Mesodermal cell (in vitro differentiated cells): ENCODE results near the gene CEP43.

Experiments
- H3K27ac ChIP-seq: 2 replicates; pipeline ENCODE4 v1.7.0; 2013; ENCODE audit warnings: mild to moderate bottlenecking, low read depth, low read length, moderate library complexity; ENCODE audit not compliant: severe bottlenecking
- H3K36me3 ChIP-seq: 2 replicates; pipeline ENCODE4 v1.7.1; 2013; ENCODE audit warnings: mild to moderate bottlenecking, low read length, moderate library complexity; ENCODE audit not compliant: control insufficient read depth, insufficient read depth
- H3K4me1 ChIP-seq: one replicate; pipeline ENCODE4 v1.7.1; 2013; ENCODE audit warnings: mild to moderate bottlenecking, low read length; ENCODE audit not compliant: insufficient read depth, control insufficient read depth, poor library complexity, severe bottlenecking
- H3K4me3 ChIP-seq: 2 replicates; pipeline ENCODE4 v1.7.0; 2013; ENCODE audit warnings: low read length, control low read depth, mild to moderate bottlenecking; ENCODE audit not compliant: insufficient read depth, poor library complexity, severe bottlenecking; ENCODE audit errors: extremely low read depth
- H3K9me3 ChIP-seq: 2 replicates; pipeline ENCODE4 v1.7.1; 2013; ENCODE audit warnings: mild to moderate bottlenecking, low read length, moderate library complexity; ENCODE audit not compliant: control insufficient read depth
- WGBS, 2 experiments: methylation state at CpG; one replicate each; pipeline ENCODE4 v1.1.5; 2013; ENCODE audit warnings: missing lambda C conversion rate in 2 of 2; ENCODE audit not compliant: insufficient coverage in 2 of 2; 5-methylcytosine and 5-hydroxymethylcytosine counted together

The CEP43 gene

DNA sequence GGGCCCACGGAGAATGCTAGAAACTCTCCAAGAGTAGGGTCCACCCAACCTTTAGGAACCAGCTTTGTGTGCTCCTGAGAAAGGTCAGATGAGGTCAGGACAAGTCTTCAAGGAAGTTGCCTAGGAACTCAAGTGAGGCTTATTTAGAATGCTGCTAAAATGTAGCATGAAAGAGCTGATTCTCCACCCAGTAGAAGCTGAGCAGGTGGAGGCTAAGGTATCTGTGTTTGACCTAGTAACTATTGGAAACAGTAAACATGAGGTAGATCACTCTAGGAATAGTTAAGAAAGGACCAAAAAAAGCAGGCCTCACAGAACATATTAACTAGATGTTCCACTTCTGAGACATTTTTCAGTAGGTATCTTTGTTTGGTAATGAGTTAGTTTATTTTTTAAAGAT lies 13.9 kb downstream of the CEP43 start:
- WGBS, 2 experiments: 50% methylated on average over 1 of the region's 1 CpG; no CpG with 5 or more reads in 1 of the 2 experiments
- Histone ChIP-seq H3K27ac (no peak overlapping the region), H3K4me3 (no peak overlapping the region), H3K9me3 (no peaks in the 10 kb centered on the region), H3K4me1 (no peaks in the 10 kb centered on the region), H3K36me3 (peaks cover 62% of the 10 kb centered on the region)

DNA sequence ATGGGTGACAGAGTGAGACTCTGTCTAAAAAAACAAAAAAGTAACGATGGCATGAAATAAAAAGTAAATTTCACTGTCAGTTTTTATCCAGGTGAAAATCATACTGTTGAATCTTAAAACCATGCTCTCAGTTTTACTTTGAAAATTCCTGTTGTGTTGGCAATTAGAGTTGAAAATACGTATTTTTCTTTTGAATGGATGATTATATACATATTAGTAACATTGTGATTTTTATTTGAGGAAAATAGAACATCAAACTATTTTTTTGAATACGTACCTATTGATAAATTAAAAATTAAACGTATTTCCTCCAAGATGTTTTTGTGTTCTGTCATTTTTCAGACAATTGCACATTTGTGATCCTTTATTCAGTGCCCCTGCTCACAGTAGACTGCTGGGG lies 14.7 kb downstream of the CEP43 start:
- WGBS, 2 experiments: 88 to 100% methylated on average over 1 to 2 of the region's 4 CpGs
- H3K9me3 ChIP-seq: no peaks in the 10 kb centered on the region
- H3K36me3 ChIP-seq: peaks cover 62% of the 10 kb centered on the region
- H3K27ac ChIP-seq: no peak overlapping the region
- no peak overlapping the region for H3K4me3 ChIP-seq
- H3K4me1 ChIP-seq: no peaks in the 10 kb centered on the region

DNA sequence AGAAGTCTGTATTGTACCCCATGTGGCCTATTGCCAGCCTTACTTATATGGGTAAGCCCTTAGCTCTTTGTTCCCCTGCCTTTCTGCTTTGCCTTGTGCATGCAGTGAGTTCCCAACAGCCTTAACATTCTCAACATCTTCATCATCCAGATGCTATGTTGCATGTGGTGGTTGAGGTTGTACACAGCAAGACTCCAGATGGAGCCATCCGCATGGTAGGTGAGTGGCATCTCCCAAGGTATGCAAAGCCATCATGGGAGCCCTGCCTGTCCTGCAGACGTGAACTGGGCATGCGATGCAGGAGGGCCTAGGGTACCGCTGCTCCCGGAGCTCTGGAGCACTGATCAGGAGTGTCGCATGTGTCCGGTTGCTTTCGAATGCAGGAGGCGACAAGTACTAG lies 16.1 kb downstream of the CEP43 start:
- 87 to 96% methylated on average over 2 to 4 of the region's 9 CpGs for WGBS, 2 experiments
- Histone ChIP-seq H3K9me3 (no peaks in the 10 kb centered on the region), H3K36me3 (peaks cover 64% of the 10 kb centered on the region), H3K4me3 (no peak overlapping the region), H3K27ac (no peak overlapping the region), H3K4me1 (no peaks in the 10 kb centered on the region)

DNA sequence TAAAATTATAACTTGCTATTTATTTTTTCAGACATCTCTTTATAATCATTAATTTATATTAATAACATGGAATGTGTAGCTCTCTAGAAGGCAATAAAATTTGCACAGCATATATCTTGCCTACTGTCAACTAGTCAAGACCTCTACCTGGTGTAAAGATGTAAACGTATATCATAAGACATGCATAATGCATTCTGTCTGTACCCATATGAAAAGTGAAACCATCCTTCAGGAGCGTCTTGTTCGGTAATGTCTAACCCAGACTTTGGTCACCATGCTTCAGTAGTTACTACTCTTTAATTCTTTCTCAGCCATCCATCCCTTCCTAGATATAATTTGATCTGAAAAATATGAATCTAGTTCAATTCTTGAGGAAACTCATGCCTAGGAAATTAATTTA lies 21.0 kb downstream of the CEP43 start:
- 94% methylated on average over 3 of the region's 3 CpGs; no CpG with 5 or more reads in 1 of the 2 experiments for WGBS, 2 experiments
- H3K4me1 ChIP-seq: no peaks in the 10 kb centered on the region
- H3K36me3 ChIP-seq: peaks cover 71% of the 10 kb centered on the region
- H3K9me3 ChIP-seq: no peaks in the 10 kb centered on the region
- no peak overlapping the region for H3K4me3 ChIP-seq
- no peak overlapping the region for H3K27ac ChIP-seq

- H3K27ac ChIP-seq: no peak overlapping the region
- peaks cover 90% of the 10 kb centered on the region for H3K36me3 ChIP-seq
- no peaks in the 10 kb centered on the region for H3K4me1 ChIP-seq
- H3K9me3 ChIP-seq: no peaks in the 10 kb centered on the region
- 79 to 90% methylated on average over 2 of the region's 3 CpGs for WGBS, 2 experiments
- H3K4me3 ChIP-seq: no peak overlapping the region
Observed at GRCh38 chr6:167027308-167027707, 28.1 kb downstream of the CEP43 start.

DNA sequence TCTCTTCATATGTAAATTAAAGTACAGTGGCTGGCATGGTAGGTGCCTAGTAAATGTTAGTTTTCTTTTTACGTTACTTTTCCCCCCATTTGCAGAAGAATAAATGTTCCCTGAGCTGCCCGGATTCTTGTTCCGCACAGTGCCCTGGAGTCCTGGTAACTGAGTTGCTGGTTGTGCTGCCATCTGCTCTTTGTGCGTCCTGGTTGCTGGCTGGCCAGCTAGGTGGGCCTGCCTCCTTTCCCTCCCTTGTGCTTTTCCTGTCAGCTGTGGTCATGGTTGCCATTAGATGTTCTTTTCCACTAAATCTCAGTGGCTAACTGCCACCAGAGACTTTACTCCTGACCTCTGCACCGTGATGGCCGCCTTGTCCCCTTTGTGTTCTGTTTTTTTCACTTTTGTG lies 28.6 kb downstream of the CEP43 start:
- 93 to 94% methylated on average over 5 of the region's 6 CpGs for WGBS, 2 experiments
- Histone ChIP-seq H3K27ac (no peak overlapping the region), H3K36me3 (peaks cover 85% of the 10 kb centered on the region), H3K4me1 (no peaks in the 10 kb centered on the region), H3K9me3 (no peaks in the 10 kb centered on the region), H3K4me3 (no peak overlapping the region)

DNA sequence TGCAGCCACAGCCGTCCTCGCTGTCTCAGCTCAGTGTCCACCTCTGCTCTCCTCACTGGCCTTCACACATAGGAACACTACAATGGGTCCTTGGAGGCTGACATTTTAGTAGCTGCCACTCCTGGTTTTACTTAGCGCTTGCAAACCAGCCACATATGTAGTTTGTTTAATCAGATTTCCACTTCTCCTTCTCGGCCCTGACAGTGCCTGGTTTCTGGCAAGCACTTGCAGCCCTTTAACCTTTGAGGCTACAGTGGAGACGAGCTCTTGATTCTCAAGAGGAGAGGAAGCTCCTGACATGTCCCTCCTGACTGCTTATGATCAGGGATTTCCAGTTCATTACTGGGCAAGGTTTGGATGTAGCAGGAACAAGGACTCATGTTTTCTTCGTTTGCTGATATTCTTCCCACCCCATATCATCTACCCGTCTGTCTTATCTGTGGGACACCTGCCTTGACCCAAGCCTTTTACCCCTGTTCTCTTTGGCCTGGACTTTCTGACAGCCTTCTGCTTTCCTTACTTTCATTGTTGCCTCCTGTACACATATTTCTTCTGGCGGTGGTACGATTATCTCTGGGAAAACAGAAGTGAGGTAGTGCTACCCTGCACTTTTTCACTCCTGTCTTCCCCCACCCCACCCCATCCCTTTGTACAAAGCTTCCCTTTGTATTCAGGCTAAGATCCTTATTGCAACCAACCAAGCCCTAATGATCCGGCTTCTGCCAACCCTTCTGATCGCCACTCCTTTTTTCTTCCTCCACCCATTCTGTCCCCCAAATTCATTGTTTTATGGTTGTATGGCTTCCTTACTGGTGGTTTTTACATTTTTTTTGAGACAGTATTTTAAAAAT lies 31.2 kb downstream of the CEP43 start:
- no peaks in the 10 kb centered on the region for H3K9me3 ChIP-seq
- no peaks in the 10 kb centered on the region for H3K4me1 ChIP-seq
- H3K4me3 ChIP-seq: no peak overlapping the region
- WGBS, 2 experiments: 96 to 98% methylated on average over 8 to 9 of the region's 11 CpGs
- H3K36me3 ChIP-seq: peaks cover 87% of the 10 kb centered on the region
- H3K27ac ChIP-seq: no peak overlapping the region

DNA sequence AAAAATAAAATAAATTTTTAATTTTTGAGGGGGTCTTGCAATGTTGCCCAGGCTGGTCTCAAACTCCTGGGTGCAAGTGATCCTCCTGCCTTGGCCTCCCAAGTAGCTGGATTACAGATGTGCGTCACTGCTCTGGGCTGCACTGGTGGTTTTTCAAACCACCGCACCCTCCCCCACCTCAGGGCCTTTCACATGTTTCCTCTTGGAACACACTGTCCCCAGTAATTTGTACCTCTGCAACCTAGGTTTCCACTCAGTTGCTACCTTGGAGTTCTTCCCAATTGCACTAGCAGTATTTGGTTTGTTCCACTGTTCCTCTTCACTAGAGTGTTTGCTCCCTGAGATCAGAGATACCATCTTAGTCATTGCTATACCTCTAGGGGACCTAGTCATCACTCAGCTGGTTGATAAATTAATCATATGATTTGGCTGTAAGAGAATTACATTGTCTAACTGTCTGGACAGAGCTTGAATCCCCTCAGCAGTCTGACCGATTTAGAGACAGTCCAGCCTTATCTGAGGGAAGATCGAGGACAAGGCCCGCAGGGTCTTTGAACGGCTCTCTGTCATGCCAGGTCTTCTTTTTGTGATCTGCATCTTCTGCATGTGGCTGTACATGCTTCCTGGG lies 32.0 kb downstream of the CEP43 start:
- WGBS, 2 experiments: 91 to 92% methylated on average over 5 to 6 of the region's 6 CpGs
- Histone ChIP-seq H3K9me3 (no peaks in the 10 kb centered on the region), H3K4me1 (no peaks in the 10 kb centered on the region), H3K4me3 (no peak overlapping the region), H3K27ac (no peak overlapping the region), H3K36me3 (peaks cover 87% of the 10 kb centered on the region)

- Histone ChIP-seq H3K4me1 (no peaks in the 10 kb centered on the region), H3K4me3 (no peak overlapping the region), H3K36me3 (peaks cover 78% of the 10 kb centered on the region), H3K27ac (no peak overlapping the region), H3K9me3 (no peaks in the 10 kb centered on the region)
- WGBS, 2 experiments: 94 to 97% methylated on average over 3 of the region's 3 CpGs
Observed at GRCh38 chr6:167034056-167034455, 34.9 kb downstream of the CEP43 start.

GRCh38 chr6:167037762-167038161 lies 38.6 kb downstream of the CEP43 start:
- 93 to 100% methylated on average over 2 of the region's 3 CpGs for WGBS, 2 experiments
- no peaks in the 10 kb centered on the region for H3K4me1 ChIP-seq
- H3K9me3 ChIP-seq: no peaks in the 10 kb centered on the region
- H3K36me3 ChIP-seq: peaks cover 73% of the 10 kb centered on the region
- no peak overlapping the region for H3K27ac ChIP-seq
- no peak overlapping the region for H3K4me3 ChIP-seq

GRCh38 chr6:167044696-167045095 lies 45.5 kb downstream of the CEP43 start:
- H3K9me3 ChIP-seq: no peaks in the 10 kb centered on the region
- 84 to 94% methylated on average over 9 to 10 of the region's 10 CpGs for WGBS, 2 experiments
- no peak overlapping the region for H3K27ac ChIP-seq
- H3K4me3 ChIP-seq: no peak overlapping the region
- H3K36me3 ChIP-seq: peaks cover 25% of the 10 kb centered on the region
- H3K4me1 ChIP-seq: no peaks in the 10 kb centered on the region
